ENCODE data around the gene ACTL7A. TPM values are rescaled to one million over a fixed set of nuclear protein-coding genes. Genes with fewer than 3 reads are reported as not detected.

The ACTL7A gene
- total RNA-seq, 1 donor from 2014 or later: not detected

DNA sequence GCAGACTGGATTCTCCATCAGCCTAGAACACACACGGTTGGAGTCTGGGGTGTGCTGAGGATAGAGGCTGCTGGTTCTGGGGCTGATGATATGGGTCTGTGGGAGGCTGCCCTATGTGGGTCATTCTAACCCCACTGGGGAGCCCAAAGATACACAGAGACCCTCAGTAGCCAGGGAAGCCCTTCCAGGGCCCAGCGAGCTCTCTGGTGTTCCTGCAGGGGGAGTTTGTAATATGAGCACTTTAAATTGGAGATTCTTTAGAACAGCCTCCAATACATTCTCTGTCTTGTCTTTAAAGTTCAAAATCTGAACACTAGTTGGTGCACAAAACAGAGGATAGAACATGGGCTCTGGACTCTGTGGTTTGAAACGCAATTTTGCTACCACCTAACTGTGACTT, 2.4 kb downstream of the ACTL7A start:
- TF ChIP-seq, protein P1, sequence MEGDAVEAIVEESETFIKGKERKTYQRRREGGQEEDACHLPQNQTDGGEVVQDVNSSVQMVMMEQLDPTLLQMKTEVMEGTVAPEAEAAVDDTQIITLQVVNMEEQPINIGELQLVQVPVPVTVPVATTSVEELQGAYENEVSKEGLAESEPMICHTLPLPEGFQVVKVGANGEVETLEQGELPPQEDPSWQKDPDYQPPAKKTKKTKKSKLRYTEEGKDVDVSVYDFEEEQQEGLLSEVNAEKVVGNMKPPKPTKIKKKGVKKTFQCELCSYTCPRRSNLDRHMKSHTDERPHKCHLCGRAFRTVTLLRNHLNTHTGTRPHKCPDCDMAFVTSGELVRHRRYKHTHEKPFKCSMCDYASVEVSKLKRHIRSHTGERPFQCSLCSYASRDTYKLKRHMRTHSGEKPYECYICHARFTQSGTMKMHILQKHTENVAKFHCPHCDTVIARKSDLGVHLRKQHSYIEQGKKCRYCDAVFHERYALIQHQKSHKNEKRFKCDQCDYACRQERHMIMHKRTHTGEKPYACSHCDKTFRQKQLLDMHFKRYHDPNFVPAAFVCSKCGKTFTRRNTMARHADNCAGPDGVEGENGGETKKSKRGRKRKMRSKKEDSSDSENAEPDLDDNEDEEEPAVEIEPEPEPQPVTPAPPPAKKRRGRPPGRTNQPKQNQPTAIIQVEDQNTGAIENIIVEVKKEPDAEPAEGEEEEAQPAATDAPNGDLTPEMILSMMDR (IDR thresholded peaks at IDR 0.05; ENCODE audit: insufficient read depth, low read length, poor library complexity, severe bottlenecking): no peak
- Histone ChIP-seq H3K4me3 (ENCODE audit: low read depth, low read length) (no peak overlapping the region), H3K27me3 (ENCODE audit: control insufficient read depth, insufficient read depth, low read length) (no peaks in the 10 kb centered on the region), H3K36me3 (ENCODE audit: control insufficient read depth, insufficient read depth, low read length) (no peaks in the 10 kb centered on the region)
- DNase-seq (ENCODE audit: low read depth): no peak

DNA sequence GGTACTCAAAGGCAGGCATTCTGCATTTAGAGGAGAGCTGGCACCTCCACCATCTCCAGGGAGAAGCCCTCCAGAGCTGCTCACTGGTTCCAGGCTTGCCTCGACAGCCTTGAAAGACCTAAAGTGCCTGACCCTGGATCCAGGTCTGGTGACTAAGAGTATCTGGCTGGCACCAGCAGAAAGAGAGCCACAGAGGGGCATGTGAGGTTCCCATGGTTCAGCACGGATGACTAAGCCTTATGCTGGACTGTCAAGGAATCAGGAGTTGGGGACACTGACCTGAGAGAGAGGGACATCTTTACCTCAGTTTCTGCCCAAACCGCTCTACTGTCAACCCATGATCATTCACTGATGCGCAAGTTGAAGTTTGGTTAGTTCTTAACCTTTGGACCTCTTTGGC, 3.0 kb downstream of the ACTL7A start:
- H3K27me3 ChIP-seq (ENCODE audit: control insufficient read depth, insufficient read depth, low read length): no peaks in the 10 kb centered on the region
- H3K36me3 ChIP-seq (ENCODE audit: control insufficient read depth, insufficient read depth, low read length): no peaks in the 10 kb centered on the region
- H3K4me3 ChIP-seq (ENCODE audit: low read depth, low read length): no peak overlapping the region
- TF ChIP-seq, protein P1 (IDR thresholded peaks at IDR 0.05; ENCODE audit: insufficient read depth, low read length, poor library complexity, severe bottlenecking): no peak
- no peak for DNase-seq (ENCODE audit: low read depth)

DNA sequence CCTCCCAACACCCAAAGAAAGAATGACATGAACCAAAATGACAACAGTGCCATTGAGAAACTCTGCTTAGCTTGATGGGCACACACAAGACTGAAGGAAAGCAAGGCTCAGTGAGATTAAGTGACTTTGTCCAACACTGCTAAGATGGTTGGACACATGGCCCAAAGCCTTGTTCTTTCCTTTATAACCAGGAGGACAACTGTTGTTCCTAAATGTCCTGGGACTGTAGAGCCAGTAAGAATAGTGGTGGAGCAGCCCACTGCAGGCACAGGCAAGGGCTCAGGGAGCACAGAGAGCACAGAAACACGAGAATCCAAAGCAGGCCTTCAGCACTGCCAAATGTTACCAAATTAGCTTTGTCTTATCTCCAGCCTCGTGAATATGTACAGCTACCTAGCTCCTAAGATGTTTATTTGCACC, 3.9 kb downstream of the ACTL7A start:
- no peaks in the 10 kb centered on the region for H3K36me3 ChIP-seq (ENCODE audit: control insufficient read depth, insufficient read depth, low read length)
- no peak for DNase-seq (ENCODE audit: low read depth)
- H3K4me3 ChIP-seq (ENCODE audit: low read depth, low read length): no peak overlapping the region
- TF ChIP-seq, protein P1 (IDR thresholded peaks at IDR 0.05; ENCODE audit: insufficient read depth, low read length, poor library complexity, severe bottlenecking): no peak
- H3K27me3 ChIP-seq (ENCODE audit: control insufficient read depth, insufficient read depth, low read length): no peaks in the 10 kb centered on the region

DNA sequence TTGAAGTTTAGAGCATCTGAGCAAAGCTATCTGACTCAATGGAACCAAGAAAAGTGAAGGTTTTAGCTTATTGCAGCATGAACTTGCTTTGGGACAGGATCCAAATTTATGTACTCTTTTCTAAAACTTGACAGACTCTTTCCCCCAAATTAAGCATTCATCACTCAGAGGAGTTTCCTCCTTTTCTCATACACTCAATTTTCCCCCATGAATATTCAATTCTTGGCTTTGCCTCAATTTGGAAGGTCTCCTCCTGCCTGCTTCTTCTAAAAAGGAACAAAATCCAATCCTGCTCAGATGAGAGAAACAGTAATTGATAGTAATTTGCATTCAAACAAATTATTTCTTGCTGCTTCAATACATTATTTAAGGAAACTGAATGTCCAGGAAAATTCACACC, 5.0 kb downstream of the ACTL7A start:
- Histone ChIP-seq H3K36me3 (ENCODE audit: control insufficient read depth, insufficient read depth, low read length) (no peaks in the 10 kb centered on the region), H3K27me3 (ENCODE audit: control insufficient read depth, insufficient read depth, low read length) (no peaks in the 10 kb centered on the region), H3K4me3 (ENCODE audit: low read depth, low read length) (no peak overlapping the region)
- TF ChIP-seq, protein P1 (IDR thresholded peaks at IDR 0.05; ENCODE audit: insufficient read depth, low read length, poor library complexity, severe bottlenecking): no peak
- DNase-seq (ENCODE audit: low read depth): no peak

DNA sequence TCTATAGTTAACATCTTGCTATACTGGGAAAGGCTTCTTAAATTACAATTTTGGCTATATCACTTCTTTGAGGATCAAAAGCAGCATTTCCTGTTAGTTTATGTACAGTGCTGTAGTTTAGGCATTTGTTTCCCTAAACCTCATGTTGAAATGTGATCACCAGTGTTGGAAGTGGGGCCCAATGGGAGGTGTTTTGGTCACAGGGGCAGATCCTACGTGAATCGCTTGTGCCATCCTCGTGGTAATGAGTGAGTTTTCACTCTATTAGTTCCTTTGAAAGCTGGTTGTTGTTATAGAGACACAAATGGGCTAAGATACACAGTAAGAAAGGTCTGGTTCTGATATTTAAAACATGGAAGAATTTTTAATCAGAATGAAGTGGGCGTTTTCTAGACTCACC, 5.8 kb downstream of the ACTL7A start:
- H3K4me3 ChIP-seq (ENCODE audit: low read depth, low read length): no peak overlapping the region
- TF ChIP-seq, protein P1 (IDR thresholded peaks at IDR 0.05; ENCODE audit: insufficient read depth, low read length, poor library complexity, severe bottlenecking): no peak
- H3K36me3 ChIP-seq (ENCODE audit: control insufficient read depth, insufficient read depth, low read length): no peaks in the 10 kb centered on the region
- DNase-seq (ENCODE audit: low read depth): no peak
- no peaks in the 10 kb centered on the region for H3K27me3 ChIP-seq (ENCODE audit: control insufficient read depth, insufficient read depth, low read length)

DNA sequence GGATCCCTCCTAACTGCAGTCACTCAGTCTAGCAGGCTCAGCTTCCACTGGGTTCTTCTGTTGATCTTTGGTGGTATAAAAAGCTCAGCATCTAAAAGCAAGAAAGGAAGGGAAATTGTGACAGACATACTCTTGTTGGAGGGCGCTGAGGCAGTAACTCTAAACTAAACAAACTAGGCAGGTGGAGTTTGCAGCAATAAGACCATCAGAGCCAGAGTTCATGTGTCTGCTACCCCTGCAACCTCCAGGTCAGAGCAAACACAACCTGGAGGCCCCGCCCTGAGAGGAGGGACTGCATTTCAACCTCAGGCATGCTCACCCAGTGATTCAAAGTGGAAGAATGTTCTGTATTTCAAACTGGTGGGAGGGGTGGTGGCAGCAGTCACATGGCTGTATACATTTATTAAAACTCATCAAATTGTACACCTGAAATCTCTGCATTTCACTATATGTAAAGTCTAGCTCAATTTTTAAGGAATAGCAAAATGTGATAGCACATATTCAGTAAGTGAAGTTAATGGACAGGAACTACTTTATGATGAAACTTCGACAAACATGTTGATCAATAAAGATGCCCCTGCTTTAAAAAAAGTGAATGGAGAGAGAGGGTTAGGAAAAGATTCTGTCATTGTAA, 7.1 kb downstream of the ACTL7A start:
- no peaks in the 10 kb centered on the region for H3K27me3 ChIP-seq (ENCODE audit: control insufficient read depth, insufficient read depth, low read length)
- H3K36me3 ChIP-seq (ENCODE audit: control insufficient read depth, insufficient read depth, low read length): no peaks in the 10 kb centered on the region
- TF ChIP-seq, protein P1 (IDR thresholded peaks at IDR 0.05; ENCODE audit: insufficient read depth, low read length, poor library complexity, severe bottlenecking): no peak
- H3K4me3 ChIP-seq (ENCODE audit: low read depth, low read length): no peak overlapping the region
- DNase-seq (ENCODE audit: low read depth): peak; percentile 31
